Loucy (cell line): Measurements from ENCODE around the gene FAM117B.

Experiments
- H2AFZ ChIP-seq: fragments of 200-600 bp; sonication (generic); 2 replicates; pipeline ENCODE4 v1.6.0; 2016; ENCODE audit warnings: antibody characterized with exemption, mild to moderate bottlenecking, low read length, moderate library complexity
- H3F3A ChIP-seq: fragments of 200-600 bp; 2 replicates; pipeline ENCODE4 v1.6.0; 2016; ENCODE audit warnings: antibody characterized with exemption, low read depth, mild to moderate bottlenecking
- H3K27me3 ChIP-seq: fragments of 200-600 bp; sonication (generic); 2 replicates; pipeline ENCODE4 v1.6.1; 2014; ENCODE audit warnings: low read length, mild to moderate bottlenecking; ENCODE audit not compliant: insufficient read depth, poor library complexity, severe bottlenecking
- H3K36me3 ChIP-seq: fragments of 200-600 bp; sonication (generic); 2 replicates; pipeline ENCODE4 v1.6.1; 2016; ENCODE audit warnings: low read length; ENCODE audit not compliant: insufficient read depth
- H3K4me1 ChIP-seq: fragments of 200-600 bp; sonication (generic); 2 replicates; pipeline ENCODE4 v1.5.1; 2014; ENCODE audit warnings: low read length, mild to moderate bottlenecking; ENCODE audit not compliant: insufficient read depth, poor library complexity, severe bottlenecking
- H3K4me2 ChIP-seq: fragments of 200-600 bp; sonication (generic); 2 replicates; pipeline ENCODE4 v1.6.0; 2014; ENCODE audit warnings: antibody characterized with exemption, low read length, low read depth, mild to moderate bottlenecking; ENCODE audit not compliant: poor library complexity, severe bottlenecking
- H3K4me3 ChIP-seq: fragments of 200-600 bp; sonication (generic); 2 replicates; pipeline ENCODE4 v1.5.1; 2014; ENCODE audit warnings: low read length, mild to moderate bottlenecking, mixed read lengths; ENCODE audit not compliant: poor library complexity, severe bottlenecking
- H3K79me2 ChIP-seq: fragments of 200-600 bp; sonication (generic); 2 replicates; pipeline ENCODE4 v1.6.1; 2014; ENCODE audit warnings: low read length; ENCODE audit not compliant: insufficient read depth
- H3K9ac ChIP-seq: fragments of 200-600 bp; sonication (generic); 2 replicates; pipeline ENCODE4 v1.6.0; 2014; ENCODE audit warnings: mild to moderate bottlenecking, low read depth, low read length, moderate library complexity; ENCODE audit not compliant: poor library complexity, severe bottlenecking
- H3K9me2 ChIP-seq: fragments of 200-600 bp; sonication (generic); replicated peaks from 2 replicates; pipeline ENCODE4 v1.6.1; 2016; ENCODE audit warnings: low read depth, low read length, mixed read lengths
- H3K9me3 ChIP-seq: fragments of 200-600 bp; sonication (generic); 2 replicates; pipeline ENCODE4 v1.6.1; 2014; ENCODE audit warnings: mild to moderate bottlenecking, antibody characterized with exemption, low read length, low read depth; ENCODE audit not compliant: insufficient read depth
- H4K20me1 ChIP-seq: fragments of 200-600 bp; sonication (generic); 2 replicates; pipeline ENCODE4 v1.6.0; 2014; ENCODE audit warnings: antibody characterized with exemption, low read length, mild to moderate bottlenecking; ENCODE audit not compliant: insufficient read depth, poor library complexity, severe bottlenecking
- CTCF ChIP-seq: fragments of 200-600 bp; sonication (generic); conservative IDR thresholded peaks from 2 replicates; pipeline ENCODE4 v1.5.1; 2014; ENCODE audit warnings: mild to moderate bottlenecking, antibody characterized with exemption, low read length
- EZH2phosphoT487 ChIP-seq: fragments of 200-600 bp; IDR thresholded peaks from 2 replicates; pipeline ENCODE4 v1.6.1; 2018; ENCODE audit warnings: antibody characterized with exemption, mild to moderate bottlenecking, moderate library complexity, borderline replicate concordance

The FAM117B gene

GRCh38 chr2:202700075-202700901, 65.5 kb downstream of the FAM117B start:
- Histone ChIP-seq H3K27me3 (no peaks in the 10 kb centered on the region), H3K4me2 (no peak overlapping the region), H3K9me3 (no peaks in the 10 kb centered on the region), H3K9ac (no peak overlapping the region), H3K4me3 (no peak overlapping the region), H2AFZ (no peak overlapping the region), H3K4me1 (no peaks in the 10 kb centered on the region), H4K20me1 (peaks cover 8% of the 10 kb centered on the region), H3K36me3 (peaks cover 30% of the 10 kb centered on the region; the same call in 1 of the 2 replicates), H3F3A (no peaks in the 10 kb centered on the region), H3K79me2 (peaks cover 31% of the 10 kb centered on the region), H3K9me2 (no peaks in the 10 kb centered on the region)
- no peak for TF ChIP-seq EZH2phosphoT487
- TF ChIP-seq CTCF = no peak; the same call in 1 of the 2 replicates

- Histone ChIP-seq H3K9ac (no peak overlapping the region), H4K20me1 (peaks cover 18% of the 10 kb centered on the region), H3K4me3 (no peak overlapping the region), H3K4me1 (no peaks in the 10 kb centered on the region), H3K4me2 (no peak overlapping the region), H2AFZ (no peak overlapping the region), H3K9me2 (no peaks in the 10 kb centered on the region), H3K36me3 (peaks cover 8% of the 10 kb centered on the region; the same call in 1 of the 2 replicates), H3K79me2 (peaks cover 44% of the 10 kb centered on the region), H3F3A (no peaks in the 10 kb centered on the region), H3K9me3 (no peaks in the 10 kb centered on the region), H3K27me3 (no peaks in the 10 kb centered on the region)
- TF ChIP-seq EZH2phosphoT487 = no peak
- TF ChIP-seq CTCF = no peak
These were observed 68.3 kb downstream of the FAM117B start for GRCh38 chr2:202703091-202703490.

- no peaks in the 10 kb centered on the region for H3K9me2 ChIP-seq
- peaks cover 50% of the 10 kb centered on the region for H3K79me2 ChIP-seq
- no peaks in the 10 kb centered on the region for H3K27me3 ChIP-seq
- no peak overlapping the region for H2AFZ ChIP-seq
- no peaks in the 10 kb centered on the region for H3F3A ChIP-seq
- H3K9ac ChIP-seq = no peak overlapping the region
- H3K4me1 ChIP-seq = no peaks in the 10 kb centered on the region
- H3K4me3 ChIP-seq = no peak overlapping the region
- H3K9me3 ChIP-seq = no peaks in the 10 kb centered on the region
- no peak overlapping the region for H3K4me2 ChIP-seq
- peaks cover 18% of the 10 kb centered on the region for H4K20me1 ChIP-seq
- H3K36me3 ChIP-seq = no peaks in the 10 kb centered on the region; the same call in 1 of the 2 replicates
- TF ChIP-seq CTCF (no peak), EZH2phosphoT487 (no peak)
These were observed 69.5 kb downstream of the FAM117B start for GRCh38 chr2:202704248-202704647.
